Breast epithelium (tissue), 3 donors: ENCODE measurements around the gene ZNF732.

Experiments
- POLR2A ChIP-seq: fragments of 450-650 bp; IDR thresholded peaks from one replicate; pipeline ENCODE4 v1.6.1; 2016; ENCODE audit warnings: antibody characterized with exemption, mild to moderate bottlenecking, moderate library complexity
- TF ChIP-seq, protein P1 (sequence below), 3 donors: fragments of 450-650 bp; IDR thresholded peaks; one replicate each; pipeline ENCODE4 v1.5.1; 2016 to 2017; ENCODE audit warnings: antibody characterized with exemption in 3 of 3, mild to moderate bottlenecking in 3 of 3, moderate library complexity in 3 of 3

DNA sequence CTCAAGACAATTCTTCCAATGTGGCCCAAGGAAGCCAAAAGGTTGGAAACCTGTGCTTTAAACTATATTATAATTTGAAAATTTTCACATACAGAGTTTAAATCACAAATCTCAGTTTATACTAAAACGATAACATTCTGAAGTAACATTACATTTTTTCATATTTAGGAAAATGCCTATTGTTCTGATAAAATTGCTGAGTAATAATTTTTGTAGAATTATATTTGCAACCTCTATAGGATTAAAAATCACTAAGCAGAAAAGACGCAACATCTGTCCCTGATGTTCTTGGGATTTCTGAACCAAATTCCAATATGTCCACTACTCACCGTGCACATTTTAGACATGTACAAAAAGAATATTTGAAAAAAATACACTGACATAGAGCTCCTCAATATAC lies 10.5 kb downstream of the ZNF732 start:
- no peak for TF ChIP-seq POLR2A
- TF ChIP-seq, protein P1, sequence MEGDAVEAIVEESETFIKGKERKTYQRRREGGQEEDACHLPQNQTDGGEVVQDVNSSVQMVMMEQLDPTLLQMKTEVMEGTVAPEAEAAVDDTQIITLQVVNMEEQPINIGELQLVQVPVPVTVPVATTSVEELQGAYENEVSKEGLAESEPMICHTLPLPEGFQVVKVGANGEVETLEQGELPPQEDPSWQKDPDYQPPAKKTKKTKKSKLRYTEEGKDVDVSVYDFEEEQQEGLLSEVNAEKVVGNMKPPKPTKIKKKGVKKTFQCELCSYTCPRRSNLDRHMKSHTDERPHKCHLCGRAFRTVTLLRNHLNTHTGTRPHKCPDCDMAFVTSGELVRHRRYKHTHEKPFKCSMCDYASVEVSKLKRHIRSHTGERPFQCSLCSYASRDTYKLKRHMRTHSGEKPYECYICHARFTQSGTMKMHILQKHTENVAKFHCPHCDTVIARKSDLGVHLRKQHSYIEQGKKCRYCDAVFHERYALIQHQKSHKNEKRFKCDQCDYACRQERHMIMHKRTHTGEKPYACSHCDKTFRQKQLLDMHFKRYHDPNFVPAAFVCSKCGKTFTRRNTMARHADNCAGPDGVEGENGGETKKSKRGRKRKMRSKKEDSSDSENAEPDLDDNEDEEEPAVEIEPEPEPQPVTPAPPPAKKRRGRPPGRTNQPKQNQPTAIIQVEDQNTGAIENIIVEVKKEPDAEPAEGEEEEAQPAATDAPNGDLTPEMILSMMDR (IDR thresholded peaks at IDR 0.05) = no peak
